ENCODE results near the gene OTX1.
"Not testable (repeated sequence)": the region's sequence is repeated elsewhere in the genome, so short reads cannot be mapped to it uniquely, and the experiment has no call there.

Gene OTX1

GRCh38 chr2:63050334-63051041, at the start of gene OTX1:
OTX1 (plus strand) TSS chr2:63050830; CDS start chr2:63052991, 2,161 bp downstream.
- no peaks in the 10 kb centered on the region for H3K9me3 Mint-ChIP-seq
- H3K27ac Mint-ChIP-seq, result peak within 1 kb of the TSS; percentile 54
- H3K4me3 Mint-ChIP-seq, result peak within 1 kb of the TSS; percentile 85
- peak; percentile 86 for ATAC-seq
- peaks cover 61% of the 10 kb centered on the region for H3K4me1 Mint-ChIP-seq
- H3K36me3 Mint-ChIP-seq, result no peaks in the 10 kb centered on the region
- peak in 1 of 2 donors; percentile 84 for DNase-seq (ENCODE audit: low spot score in 2 of 2)

GRCh38 chr2:63001576-63001975, 49.1 kb upstream of the OTX1 start:
- H3K4me3 Mint-ChIP-seq, result no peak overlapping the region
- DNase-seq (ENCODE audit: low spot score in 2 of 2) (no peak), ATAC-seq (no peak)
- H3K9me3 Mint-ChIP-seq, result no peaks in the 10 kb centered on the region
- no peaks in the 10 kb centered on the region for H3K4me1 Mint-ChIP-seq
- H3K27ac Mint-ChIP-seq, result no peak overlapping the region
- H3K36me3 Mint-ChIP-seq, result peaks cover 20% of the 10 kb centered on the region

- no peaks in the 10 kb centered on the region for H3K4me1 Mint-ChIP-seq
- no peaks in the 10 kb centered on the region for H3K9me3 Mint-ChIP-seq
- DNase-seq (ENCODE audit: low spot score in 2 of 2) (no peak), ATAC-seq (no peak)
- no peak overlapping the region for H3K27ac Mint-ChIP-seq
- H3K36me3 Mint-ChIP-seq, result peaks cover 12% of the 10 kb centered on the region
- H3K4me3 Mint-ChIP-seq, result no peak overlapping the region
These were observed 47.3 kb upstream of the OTX1 start for GRCh38 chr2:63003351-63003750.

GRCh38 chr2:63007813-63008458, 42.7 kb upstream of the OTX1 start:
- Mint-ChIP-seq H3K4me3 (no peak overlapping the region), H3K4me1 (no peaks in the 10 kb centered on the region), H3K9me3 (no peaks in the 10 kb centered on the region), H3K27ac (no peak overlapping the region), H3K36me3 (no peaks in the 10 kb centered on the region)
- DNase-seq (ENCODE audit: low spot score in 2 of 2) (no peak), ATAC-seq (no peak)

GRCh38 chr2:63008838-63009237, 41.8 kb upstream of the OTX1 start:
- Mint-ChIP-seq H3K27ac (no peak overlapping the region), H3K9me3 (no peaks in the 10 kb centered on the region), H3K36me3 (no peaks in the 10 kb centered on the region), H3K4me1 (no peaks in the 10 kb centered on the region), H3K4me3 (no peak overlapping the region)
- ATAC-seq, result no peak
- no peak for DNase-seq (ENCODE audit: low spot score in 2 of 2)

GRCh38 chr2:63009490-63009889, 41.1 kb upstream of the OTX1 start:
- no peak for DNase-seq (ENCODE audit: low spot score in 2 of 2)
- Mint-ChIP-seq H3K9me3 (no peaks in the 10 kb centered on the region), H3K27ac (no peak overlapping the region), H3K4me3 (no peak overlapping the region), H3K4me1 (no peaks in the 10 kb centered on the region), H3K36me3 (no peaks in the 10 kb centered on the region)
- ATAC-seq, result no peak

- no peak overlapping the region for H3K4me3 Mint-ChIP-seq
- H3K36me3 Mint-ChIP-seq, result no peaks in the 10 kb centered on the region
- no peak for DNase-seq (ENCODE audit: low spot score in 2 of 2)
- no peak overlapping the region for H3K27ac Mint-ChIP-seq
- no peak for ATAC-seq
- H3K9me3 Mint-ChIP-seq, result no peaks in the 10 kb centered on the region
- H3K4me1 Mint-ChIP-seq, result no peaks in the 10 kb centered on the region
These were observed 38.1 kb upstream of the OTX1 start for GRCh38 chr2:63012541-63012940.

GRCh38 chr2:63013438-63013837, 37.2 kb upstream of the OTX1 start:
- DNase-seq (ENCODE audit: low spot score in 2 of 2) (no peak), ATAC-seq (no peak)
- H3K36me3 Mint-ChIP-seq, result no peaks in the 10 kb centered on the region
- H3K4me3 Mint-ChIP-seq, result no peak overlapping the region
- no peaks in the 10 kb centered on the region for H3K4me1 Mint-ChIP-seq
- H3K27ac Mint-ChIP-seq, result no peak overlapping the region
- no peaks in the 10 kb centered on the region for H3K9me3 Mint-ChIP-seq

- Mint-ChIP-seq H3K4me1 (no peaks in the 10 kb centered on the region), H3K36me3 (no peaks in the 10 kb centered on the region), H3K9me3 (no peaks in the 10 kb centered on the region), H3K4me3 (no peak overlapping the region), H3K27ac (no peak overlapping the region)
- no peak for DNase-seq (ENCODE audit: low spot score in 2 of 2)
- no peak for ATAC-seq
These were observed 35.2 kb upstream of the OTX1 start for GRCh38 chr2:63015389-63015788.

- peaks cover 6% of the 10 kb centered on the region for H3K36me3 Mint-ChIP-seq
- DNase-seq (ENCODE audit: low spot score in 2 of 2) (no peak), ATAC-seq (no peak)
- H3K4me3 Mint-ChIP-seq, result no peak overlapping the region
- no peak overlapping the region for H3K27ac Mint-ChIP-seq
- no peaks in the 10 kb centered on the region for H3K9me3 Mint-ChIP-seq
- H3K4me1 Mint-ChIP-seq, result no peaks in the 10 kb centered on the region
These were observed 32.2 kb upstream of the OTX1 start for GRCh38 chr2:63018439-63018838.

- not testable (repeated sequence) for H3K27ac Mint-ChIP-seq; H3K4me1 Mint-ChIP-seq; H3K9me3 Mint-ChIP-seq; ATAC-seq; H3K4me3 Mint-ChIP-seq; DNase-seq (ENCODE audit: low spot score in 2 of 2); H3K36me3 Mint-ChIP-seq
These were observed 30.9 kb upstream of the OTX1 start for GRCh38 chr2:63019686-63020085.

- Mint-ChIP-seq H3K36me3 (peaks cover 6% of the 10 kb centered on the region), H3K9me3 (no peaks in the 10 kb centered on the region), H3K27ac (no peak overlapping the region), H3K4me1 (no peaks in the 10 kb centered on the region), H3K4me3 (no peak overlapping the region)
- peak; percentile 34 for ATAC-seq
- no peak for DNase-seq (ENCODE audit: low spot score in 2 of 2)
These were observed 27.2 kb upstream of the OTX1 start for GRCh38 chr2:63023444-63023843.

- no peaks in the 10 kb centered on the region for H3K4me1 Mint-ChIP-seq
- peaks cover 2% of the 10 kb centered on the region for H3K36me3 Mint-ChIP-seq
- no peak for DNase-seq (ENCODE audit: low spot score in 2 of 2)
- H3K27ac Mint-ChIP-seq, result no peak overlapping the region
- ATAC-seq, result no peak
- H3K4me3 Mint-ChIP-seq, result no peak overlapping the region
- H3K9me3 Mint-ChIP-seq, result no peaks in the 10 kb centered on the region
These were observed 23.4 kb upstream of the OTX1 start for GRCh38 chr2:63027220-63027619.

GRCh38 chr2:63029058-63029457, 21.6 kb upstream of the OTX1 start:
- no peak for ATAC-seq
- Mint-ChIP-seq H3K4me1 (no peaks in the 10 kb centered on the region), H3K4me3 (no peak overlapping the region), H3K36me3 (no peaks in the 10 kb centered on the region), H3K9me3 (no peaks in the 10 kb centered on the region), H3K27ac (no peak overlapping the region)
- no peak for DNase-seq (ENCODE audit: low spot score in 2 of 2)

GRCh38 chr2:63034526-63034925, 16.1 kb upstream of the OTX1 start:
- Mint-ChIP-seq H3K27ac (no peak overlapping the region), H3K4me3 (no peak overlapping the region), H3K36me3 (no peaks in the 10 kb centered on the region), H3K4me1 (no peaks in the 10 kb centered on the region), H3K9me3 (no peaks in the 10 kb centered on the region)
- no peak for ATAC-seq
- DNase-seq (ENCODE audit: low spot score in 2 of 2), result no peak

GRCh38 chr2:63035169-63035568, 15.5 kb upstream of the OTX1 start:
- no peak overlapping the region for H3K27ac Mint-ChIP-seq
- no peaks in the 10 kb centered on the region for H3K36me3 Mint-ChIP-seq
- H3K9me3 Mint-ChIP-seq, result no peaks in the 10 kb centered on the region
- no peaks in the 10 kb centered on the region for H3K4me1 Mint-ChIP-seq
- no peak overlapping the region for H3K4me3 Mint-ChIP-seq
- no peak for ATAC-seq
- no peak for DNase-seq (ENCODE audit: low spot score in 2 of 2)

All from stimulated activated effector memory CD8-positive, alpha-beta T cell treated with anti-CD3 and anti-CD28 coated beads, Interleukin-12 subunit alpha, Interleukin-12 subunit beta, amount 100 ng/mL, for 72 hours (primary cell).